NCI-H2029 treated with DMSO at 0.1 percent for 48 hours (cell line): Measurements from ENCODE around the gene PGBD1.
"Not testable (repeated sequence)": the region's sequence is repeated elsewhere in the genome, so short reads cannot be mapped to it uniquely, and the experiment has no call there.

ENCODE experiments used
- DNase-seq: peaks from one replicate; lab custom pipeline; 2025; lab: John Stamatoyannopoulos, UW

PGBD1 gene

DNA sequence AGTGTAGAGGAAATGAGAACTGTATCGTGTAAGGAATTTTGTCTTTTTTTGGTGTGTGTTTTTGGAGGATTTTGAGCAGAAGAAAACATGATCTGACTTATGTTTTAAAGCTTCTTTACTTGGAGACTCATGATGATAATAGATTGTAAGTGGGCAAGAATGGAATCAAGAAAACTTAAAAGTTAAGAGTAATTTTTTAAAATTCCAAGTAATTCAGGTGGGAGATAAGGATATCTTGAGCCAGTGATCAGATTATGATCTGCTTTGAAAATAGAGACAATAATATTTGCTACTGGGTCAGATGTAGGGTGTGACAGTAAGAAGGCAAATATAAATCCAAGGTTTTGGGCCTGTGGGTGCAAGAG, 13.7 kb upstream of the PGBD1 start:
- no peak for DNase-seq

DNA sequence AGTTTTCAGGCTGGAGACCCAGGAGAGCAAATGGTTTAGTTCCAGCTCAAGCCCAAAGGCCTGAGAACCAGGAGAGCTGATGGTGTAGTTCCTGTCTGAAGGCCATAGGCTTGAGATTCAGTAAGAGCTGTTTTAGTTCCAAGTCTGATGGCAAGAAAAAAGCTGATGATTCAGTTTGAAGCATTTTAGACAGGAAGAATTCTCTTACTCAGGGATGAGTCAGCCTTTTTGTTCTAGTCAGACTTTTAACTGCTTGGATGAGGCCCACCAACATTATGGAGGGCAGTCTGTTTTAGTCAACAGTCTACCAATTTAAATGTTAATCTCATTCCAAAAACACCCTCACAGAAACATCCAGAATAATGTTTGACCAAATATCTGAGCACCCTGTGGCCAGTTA, 11.9 kb upstream of the PGBD1 start:
- no peak for DNase-seq

DNA sequence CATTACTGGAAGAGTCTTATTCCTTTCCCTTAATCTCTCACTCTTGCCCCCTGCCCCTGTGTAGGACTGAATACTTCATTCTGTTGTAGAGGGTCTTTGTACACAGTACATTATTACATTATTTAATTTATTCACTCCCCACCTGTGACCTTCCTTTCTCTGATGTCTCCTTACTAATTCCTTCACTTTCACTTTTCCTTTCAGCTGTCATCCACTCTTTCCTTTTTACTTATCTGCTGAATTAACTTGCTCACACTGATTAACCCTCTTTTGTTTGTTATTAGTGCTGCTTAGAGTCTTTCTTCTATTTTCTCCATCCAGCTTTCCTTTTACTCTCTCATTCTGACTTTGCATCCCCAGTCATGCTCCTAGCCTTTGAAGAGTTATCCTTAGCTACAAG, 6.5 kb upstream of the PGBD1 start:
- DNase-seq: no peak

DNA sequence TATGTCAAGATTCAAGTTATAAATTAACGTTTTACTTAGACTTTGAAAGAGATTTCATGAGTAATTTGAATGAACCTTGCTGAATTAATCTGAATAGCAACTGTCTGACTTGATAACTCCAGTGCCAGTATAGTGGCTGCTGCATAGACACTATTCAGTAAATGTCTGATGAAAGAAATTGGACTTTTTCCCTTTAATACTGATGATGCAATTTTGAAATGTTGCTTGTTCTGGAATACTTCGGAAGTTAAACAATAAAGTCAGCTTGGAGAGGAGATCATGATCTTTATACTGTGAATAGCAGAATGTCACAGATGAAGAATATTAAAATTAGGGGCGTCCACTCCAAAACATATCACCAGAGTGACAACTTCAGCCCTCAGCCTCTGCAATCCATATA, 3.6 kb upstream of the PGBD1 start:
- DNase-seq: no peak

DNA sequence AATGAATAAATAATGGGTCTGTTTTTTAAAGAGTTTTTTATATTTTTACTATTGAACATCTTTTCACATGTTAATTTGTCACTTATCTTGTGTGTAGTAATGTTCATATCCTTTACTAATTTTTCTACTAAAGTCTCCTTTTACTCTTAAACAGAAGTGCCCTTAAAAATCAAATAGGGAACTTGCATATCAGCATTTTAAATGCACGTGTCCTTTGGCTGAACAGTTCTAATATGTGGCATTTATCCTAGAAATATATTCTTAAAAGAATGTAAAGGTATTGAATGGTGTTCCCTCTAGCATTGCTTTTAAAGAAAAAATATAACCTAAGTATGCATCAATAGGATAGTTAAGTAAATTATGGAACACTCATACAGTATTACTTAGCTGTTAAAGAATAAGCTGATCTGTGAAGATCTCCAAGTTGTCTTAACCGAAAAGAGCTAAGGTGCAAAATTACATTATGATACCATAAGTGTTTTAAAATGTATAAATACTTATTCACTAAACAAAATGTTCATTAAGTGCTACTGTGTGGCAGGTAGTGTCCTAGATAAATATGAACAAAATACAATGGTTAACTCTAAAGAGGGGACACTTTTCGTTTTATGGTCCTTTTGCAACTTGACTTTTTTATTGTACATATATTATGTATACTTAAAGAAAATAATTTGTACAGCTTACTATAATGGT, 631 bp upstream of the PGBD1 start:
- no peak for DNase-seq

DNA sequence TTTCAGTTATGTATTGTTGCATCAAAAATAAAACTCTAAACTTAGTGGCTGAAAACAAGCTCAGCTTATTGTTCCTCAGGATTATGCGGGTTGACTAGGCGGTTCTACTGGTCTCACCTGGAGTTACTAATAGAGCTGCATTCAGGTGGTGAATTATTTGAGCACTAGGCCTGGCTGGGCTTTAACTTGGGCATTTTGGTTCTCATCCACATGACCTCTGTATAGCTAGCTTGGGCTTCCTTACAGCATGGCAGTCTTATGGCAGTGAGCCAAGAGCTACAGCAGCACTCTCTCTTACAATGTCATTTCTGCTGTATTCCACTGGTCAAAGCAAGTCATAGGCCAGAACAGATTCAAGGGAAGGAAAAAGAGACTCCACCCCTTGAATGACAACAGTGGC, 1.6 kb downstream of the PGBD1 start:
- no peak for DNase-seq

DNA sequence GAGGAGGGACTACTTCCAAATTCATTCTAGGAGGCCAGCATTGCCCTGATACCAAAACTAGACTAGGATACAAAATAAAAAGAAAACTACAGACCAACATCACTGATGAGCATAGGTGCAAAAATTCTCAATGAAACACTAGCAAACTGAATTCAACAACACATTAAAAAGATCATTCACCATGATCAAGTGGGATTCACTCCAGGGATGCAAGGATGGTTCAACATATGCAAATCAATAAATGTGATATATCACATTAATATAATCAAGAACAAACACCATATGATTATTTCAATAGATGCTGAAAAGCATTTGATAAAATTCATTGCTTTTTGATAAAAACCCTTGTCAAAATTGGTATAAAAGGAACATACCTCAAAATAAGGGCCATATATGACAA, 10.2 kb downstream of the PGBD1 start:
- no peak for DNase-seq

DNA sequence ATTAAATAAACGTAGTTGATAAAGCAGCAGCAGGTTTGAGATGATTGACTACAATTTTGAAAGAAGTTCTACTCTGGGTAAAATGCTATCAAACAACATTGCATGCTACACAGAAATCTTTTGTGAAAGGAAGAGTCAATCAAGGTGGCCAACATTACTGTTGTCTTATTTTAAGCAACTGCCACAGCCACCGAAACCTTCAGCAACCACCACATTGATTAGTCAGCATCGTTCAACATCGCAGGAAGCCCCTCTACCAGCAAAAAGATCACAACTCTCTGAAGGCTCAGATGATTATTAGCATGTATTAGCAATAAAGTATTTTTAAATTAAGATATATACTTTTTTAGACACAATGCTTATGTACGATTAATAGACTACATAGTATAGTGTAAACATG, 14.0 kb downstream of the PGBD1 start:
- DNase-seq: no peak

DNA sequence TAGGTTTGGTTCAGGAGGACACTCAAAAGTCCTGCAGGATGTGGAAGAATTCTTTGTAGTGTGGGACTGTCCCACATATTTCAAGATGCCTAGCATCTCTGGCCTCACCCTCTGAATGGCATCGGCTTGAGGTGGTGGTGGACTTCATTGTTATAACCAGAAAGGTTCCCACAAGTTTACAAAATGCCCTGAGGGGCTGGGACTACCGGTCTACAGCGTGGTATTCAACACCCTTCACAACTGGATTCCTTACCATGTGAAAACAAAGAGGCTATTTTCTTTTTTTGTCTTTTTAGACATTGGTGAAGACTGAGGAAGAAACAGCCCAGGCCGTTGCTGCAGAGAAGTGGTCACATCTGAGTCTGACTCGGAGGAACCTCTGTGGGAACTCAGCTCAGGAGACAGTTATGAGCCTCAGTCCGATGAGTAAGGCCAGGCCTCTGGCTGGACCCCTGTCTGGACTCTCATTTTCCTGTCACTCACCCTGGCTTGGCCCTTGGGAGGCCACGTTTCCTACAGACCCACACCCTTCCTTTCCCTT, 15.2 kb downstream of the PGBD1 start:
- DNase-seq: no peak

DNA sequence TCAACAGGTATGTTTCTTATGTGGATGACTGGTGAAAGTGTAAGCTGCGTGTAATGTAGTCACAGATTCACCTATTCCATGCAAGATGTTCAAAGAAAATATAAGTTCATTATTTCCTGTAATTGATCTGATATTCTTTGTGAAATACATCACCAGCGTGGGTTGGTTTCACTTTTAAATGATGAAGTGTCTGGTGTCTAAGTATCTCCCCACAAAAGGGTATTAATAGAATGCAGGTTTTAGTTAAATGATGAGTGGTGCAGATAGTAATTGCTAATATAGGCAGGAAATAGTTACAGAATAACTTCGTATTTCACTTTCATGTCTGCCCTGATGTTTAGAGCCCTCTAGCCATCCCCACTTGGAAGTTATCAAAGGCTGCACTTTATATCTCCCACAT, 22.2 kb downstream of the PGBD1 start:
- no peak for DNase-seq

DNA sequence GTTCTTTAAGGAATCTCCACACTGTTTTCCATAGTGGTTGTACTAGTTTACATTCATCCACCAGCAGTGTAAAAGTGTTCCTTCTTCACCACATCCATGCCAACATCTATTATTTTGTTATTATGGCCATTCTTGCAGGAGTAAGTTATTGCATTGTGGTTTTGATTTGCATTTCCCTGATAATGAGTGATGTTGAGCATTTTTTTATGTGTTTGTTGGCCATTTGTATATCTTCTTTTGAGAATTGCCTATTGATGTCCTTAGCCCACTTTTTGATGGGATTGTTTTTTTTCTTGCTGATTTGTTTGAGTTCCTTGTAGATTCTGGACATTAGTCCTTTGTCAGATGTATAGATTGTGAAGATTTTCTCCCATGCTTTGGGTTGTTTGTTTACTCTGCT, 25.0 kb downstream of the PGBD1 start:
- not testable (repeated sequence) for DNase-seq

DNA sequence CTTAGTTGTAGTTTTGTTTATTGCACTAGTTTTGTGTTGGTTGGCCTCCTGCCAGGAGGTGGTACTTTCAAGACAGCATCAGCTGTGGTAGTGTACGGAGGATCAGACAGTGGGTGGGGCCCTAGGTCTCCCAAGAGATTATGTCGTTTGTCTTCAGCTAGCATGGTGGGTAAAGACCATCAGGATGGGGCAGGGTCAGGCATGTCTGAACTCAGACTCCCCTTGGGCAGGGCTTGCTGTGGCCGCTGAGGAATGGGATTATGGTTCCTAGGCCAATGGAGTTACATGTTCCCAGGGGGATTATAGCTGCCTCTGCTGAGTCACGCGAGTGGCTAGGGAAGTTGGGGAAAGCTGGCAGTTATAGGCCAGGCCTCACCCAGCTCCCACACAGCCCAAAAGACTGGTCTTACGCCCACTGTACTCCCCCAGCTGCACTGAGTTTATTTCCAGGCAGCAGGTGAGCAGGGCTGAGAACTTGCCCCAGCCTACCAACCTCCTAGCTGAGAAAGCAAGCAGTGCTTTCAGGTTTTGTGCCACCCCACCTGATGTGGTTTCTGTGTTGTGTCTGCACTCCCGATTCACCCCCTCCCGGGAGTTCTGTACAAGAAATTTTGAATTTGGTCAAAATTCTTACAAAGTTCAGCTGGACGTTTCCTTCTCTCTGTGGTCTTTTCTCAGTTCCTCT, 29.9 kb downstream of the PGBD1 start:
- DNase-seq: no peak

DNA sequence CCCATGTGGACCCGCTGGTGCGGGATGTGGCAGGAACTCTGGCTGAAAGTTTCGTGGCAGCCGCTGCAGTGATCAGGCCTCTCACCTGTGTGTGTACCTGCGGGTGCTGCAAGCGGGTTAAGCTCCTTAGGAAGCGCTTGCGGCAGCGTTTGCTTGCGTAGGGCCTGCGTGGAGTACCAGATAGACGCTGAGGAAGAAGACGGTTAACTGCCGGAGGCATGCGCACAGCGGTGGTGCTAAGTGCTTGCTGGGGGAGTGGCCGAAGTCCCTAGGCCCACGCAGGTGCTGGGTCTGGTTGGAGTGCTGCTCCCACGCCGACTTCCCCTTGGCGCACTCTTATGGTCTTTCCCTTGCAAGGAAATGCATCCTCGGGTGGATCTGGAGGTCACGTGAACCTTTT, 31.6 kb downstream of the PGBD1 start:
- DNase-seq: no peak

DNA sequence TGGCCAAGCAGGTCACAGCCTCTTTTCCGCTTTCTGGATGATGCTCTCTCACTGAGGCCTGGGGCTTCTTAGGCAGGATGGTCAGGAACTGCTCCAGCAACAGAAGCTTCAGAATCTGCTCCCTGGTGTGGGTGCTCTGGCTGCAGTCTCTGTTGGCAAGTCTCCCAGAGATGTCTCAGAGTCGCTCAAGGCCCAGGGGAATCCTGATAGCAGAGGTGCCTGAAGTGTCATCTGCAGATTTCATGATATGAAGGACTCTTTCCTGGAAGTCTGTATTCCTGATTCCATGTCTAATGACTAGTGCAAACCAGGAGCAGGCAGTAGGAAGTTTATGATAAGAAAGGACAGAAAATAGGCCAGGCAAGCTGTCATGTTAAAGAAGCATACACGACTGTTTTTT, 34.3 kb downstream of the PGBD1 start:
- no peak for DNase-seq

DNA sequence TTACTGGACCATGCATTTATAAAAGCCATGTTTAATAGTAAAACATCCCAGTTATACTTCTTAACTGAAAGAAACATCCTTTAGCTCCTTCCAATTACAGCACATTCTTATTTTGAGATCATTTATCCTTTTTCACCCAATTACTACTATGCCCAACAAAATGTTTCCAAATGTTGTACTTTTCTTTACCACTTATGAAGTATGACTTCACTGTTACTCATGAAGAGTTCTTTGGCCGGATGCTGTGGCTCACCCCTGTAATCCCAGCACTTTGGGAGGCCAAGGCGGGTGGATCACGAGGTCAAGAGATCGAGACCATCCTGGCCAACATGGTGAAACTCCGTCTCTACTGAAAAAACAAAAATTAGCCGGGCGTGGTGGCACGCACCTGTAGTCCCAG, 36.5 kb downstream of the PGBD1 start:
- not testable (repeated sequence) for DNase-seq

DNA sequence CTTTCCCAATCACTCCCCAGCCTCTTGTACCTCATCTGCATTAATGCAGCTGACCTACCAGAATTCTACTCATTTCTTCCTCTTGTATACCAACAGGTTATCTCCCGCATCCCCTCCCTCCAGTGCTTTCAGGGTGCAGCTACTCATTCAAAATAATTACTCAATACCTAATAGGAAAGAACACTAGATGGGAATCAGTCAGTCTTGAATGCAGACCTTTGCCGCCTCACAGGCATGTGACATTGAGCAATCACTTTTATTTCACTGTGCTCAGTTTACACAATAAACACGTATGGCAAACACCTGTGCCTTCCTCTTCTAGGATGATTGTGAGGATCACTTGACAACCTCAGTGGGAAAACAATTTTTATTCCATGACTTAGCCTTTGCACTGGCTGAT, 41.3 kb downstream of the PGBD1 start:
- peak; percentile 53 for DNase-seq

DNA sequence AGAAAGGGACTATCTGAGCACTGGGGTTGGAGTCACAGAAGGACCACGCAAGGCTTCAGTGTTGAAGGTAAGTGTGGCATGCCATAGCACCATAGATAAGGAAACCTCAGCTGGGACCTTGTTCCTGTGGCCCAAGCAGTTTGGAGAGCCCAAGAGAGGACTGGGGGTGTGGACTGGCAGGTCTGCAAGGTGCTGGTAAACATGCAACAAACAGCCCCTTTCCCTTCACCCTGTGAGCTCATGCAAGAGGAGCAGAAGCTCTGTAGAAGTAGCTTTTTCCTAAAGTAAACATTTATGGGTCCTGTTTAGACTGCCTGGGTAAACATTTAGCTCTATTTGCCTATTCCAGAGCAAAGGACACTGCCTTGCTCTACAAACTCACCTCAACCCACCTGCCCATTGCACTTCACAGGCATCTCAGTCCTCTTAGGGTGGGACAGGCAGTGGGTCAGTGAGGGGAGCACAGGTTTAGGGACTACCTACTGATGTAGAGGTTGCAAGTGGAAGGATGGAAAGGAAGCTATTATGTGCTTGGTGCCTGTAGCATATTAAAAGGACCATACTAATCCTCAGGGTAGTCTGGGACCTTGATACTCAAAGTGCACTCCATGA, 42.5 kb downstream of the PGBD1 start:
- DNase-seq: peak; percentile 24

DNA sequence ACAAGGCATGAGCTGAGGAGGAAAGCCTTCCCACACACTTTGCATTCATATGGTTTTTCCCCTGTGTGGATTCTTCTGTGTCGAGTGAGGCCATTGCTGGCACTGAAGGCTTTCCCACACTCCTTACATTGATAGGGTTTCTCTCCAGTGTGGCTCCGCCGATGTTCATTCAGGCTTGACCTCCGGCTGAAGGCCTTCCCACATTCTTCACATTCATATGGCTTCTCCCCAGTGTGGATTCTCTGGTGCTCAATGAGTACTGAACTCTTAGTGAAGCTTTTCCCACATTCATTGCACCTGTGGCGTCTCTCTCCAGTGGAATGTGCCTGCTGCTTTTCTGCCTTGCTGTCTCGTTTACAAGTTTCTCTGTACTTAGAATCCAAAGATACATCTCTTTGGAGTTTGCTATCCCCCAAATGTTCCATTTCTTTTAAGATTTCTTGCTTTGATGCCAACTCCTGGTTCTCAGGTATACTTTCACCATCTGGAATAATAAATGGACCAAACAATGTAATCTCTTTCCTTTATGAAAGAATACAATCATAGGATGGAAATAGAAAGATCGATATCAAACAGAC, 45.1 kb downstream of the PGBD1 start:
- no peak for DNase-seq

DNA sequence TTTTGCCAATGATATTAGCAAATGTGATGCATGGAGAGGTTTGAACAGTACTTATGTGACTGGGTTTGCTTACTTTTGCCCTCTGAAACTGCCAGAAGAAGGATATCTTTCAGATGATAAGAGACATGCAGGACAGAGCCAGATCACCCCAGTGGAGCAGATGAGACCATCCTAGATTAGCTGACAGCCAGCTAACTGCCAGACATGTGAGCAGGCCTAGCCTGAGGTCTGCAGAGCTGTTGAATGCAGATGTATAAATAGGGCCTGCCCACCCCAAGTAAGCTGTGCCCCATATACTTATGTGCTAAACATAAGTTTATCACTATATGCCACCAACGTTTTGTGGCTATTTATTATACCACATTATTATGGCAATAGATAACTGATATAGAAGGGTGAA, 48.7 kb downstream of the PGBD1 start:
- no peak for DNase-seq

DNA sequence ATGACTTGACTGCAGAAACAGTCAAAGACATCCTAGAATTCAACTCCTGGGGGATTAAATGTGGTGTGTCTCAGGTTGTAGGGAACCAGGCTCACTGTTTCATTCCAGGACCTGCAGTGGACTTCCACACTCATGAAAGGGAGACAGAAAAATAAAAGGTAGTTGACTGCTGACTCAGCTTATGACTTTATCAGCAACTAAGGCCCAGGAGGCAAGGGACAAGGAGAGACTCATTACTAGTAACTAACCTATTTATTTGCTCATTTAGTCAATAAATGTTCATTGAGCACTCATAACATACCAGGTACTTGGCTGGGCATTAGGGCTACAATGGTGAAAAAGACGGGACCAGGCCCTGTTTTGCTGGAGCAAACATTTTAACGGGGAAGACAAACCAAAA, 51.7 kb downstream of the PGBD1 start:
- DNase-seq: no peak

DNA sequence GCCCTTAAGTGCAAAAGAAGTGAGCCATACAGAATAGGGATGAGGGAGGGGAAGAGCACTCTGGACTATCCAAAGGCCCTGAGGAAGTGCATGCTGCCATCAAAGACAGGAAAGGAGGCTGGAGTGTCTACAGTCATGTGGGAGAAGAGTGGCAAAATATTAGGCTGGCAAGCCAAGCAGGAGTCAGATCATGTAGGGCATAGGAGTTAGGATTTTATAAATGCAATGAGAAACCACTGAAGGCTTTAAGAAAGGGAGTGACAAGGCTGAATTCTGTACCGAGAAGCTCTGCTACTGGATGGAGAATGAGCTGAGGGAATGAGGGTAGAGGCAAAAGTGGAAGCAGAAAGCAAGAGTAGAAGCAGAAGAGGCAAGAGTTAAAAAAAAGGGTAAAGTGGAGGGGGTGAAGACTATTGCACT, 52.2 kb downstream of the PGBD1 start:
- DNase-seq: no peak

DNA sequence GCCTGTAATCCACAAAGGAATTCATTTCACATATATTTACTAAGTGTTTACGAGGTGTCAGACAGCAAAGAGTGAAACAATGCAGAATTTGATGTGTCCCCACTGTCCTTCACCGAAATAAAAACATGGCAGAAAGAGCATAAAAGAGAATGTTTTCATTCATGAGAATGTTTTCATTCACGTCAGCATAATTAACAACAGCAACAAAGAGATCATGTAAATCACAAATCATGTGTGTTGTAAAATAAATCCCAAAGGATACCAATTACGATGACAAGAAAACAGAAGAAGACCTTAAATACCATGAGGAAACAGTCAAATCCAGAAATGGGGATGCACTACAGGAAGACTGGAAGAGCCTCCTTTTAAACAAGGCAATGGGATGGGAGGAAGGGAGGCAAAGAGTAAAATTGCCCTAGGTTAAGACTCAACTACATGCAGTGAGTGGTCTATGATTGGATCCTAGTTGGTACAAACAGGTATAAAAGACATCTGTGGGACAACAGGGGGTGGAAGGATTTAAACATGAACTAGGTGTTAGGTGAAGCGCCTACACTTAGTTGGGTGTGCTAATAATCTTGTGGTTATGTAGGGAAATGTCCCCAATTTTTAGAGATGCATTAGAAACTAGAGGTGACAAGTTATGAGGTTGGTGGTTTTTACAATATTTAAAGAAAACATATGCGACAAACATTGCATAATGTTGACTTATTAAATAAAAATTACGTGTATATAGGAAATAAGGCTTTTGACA, 53.1 kb downstream of the PGBD1 start:
- DNase-seq: no peak
